Measurements from ENCODE around the gene UPK3A.

DNA sequence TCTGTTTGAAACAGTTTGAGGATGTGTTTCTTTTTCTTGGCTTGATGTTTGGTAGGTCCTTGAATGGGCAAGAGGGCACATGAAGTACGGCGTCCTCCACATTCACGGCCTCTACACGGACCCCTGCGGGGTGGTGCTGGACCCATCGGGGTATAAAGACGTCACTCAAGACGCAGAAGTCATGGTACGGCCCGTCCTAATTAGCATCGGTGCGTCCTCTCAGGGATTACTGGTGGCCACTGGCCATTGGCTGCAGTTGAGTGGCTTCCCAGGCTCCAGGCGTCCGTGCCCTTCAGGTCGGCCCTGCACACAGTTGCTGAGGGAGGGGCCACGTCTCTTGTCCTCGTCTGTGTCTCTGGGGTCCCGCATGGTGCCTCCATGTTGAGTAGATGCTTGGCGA is 45.8 kb downstream of the UPK3A start:
- no peak for TF ChIP-seq POLR2A (IDR thresholded peaks at IDR 0.05; ENCODE audit: insufficient read depth in 1 of 2, low read depth in 2 of 2, low read length in 2 of 2)
- TF ChIP-seq, protein P1, sequence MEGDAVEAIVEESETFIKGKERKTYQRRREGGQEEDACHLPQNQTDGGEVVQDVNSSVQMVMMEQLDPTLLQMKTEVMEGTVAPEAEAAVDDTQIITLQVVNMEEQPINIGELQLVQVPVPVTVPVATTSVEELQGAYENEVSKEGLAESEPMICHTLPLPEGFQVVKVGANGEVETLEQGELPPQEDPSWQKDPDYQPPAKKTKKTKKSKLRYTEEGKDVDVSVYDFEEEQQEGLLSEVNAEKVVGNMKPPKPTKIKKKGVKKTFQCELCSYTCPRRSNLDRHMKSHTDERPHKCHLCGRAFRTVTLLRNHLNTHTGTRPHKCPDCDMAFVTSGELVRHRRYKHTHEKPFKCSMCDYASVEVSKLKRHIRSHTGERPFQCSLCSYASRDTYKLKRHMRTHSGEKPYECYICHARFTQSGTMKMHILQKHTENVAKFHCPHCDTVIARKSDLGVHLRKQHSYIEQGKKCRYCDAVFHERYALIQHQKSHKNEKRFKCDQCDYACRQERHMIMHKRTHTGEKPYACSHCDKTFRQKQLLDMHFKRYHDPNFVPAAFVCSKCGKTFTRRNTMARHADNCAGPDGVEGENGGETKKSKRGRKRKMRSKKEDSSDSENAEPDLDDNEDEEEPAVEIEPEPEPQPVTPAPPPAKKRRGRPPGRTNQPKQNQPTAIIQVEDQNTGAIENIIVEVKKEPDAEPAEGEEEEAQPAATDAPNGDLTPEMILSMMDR (CRISPR knock-in tag; IDR thresholded peaks at IDR 0.05), result no peak
- no peak for TF ChIP-seq NFYB (CRISPR knock-in tag; IDR thresholded peaks at IDR 0.05)
- no peak for TF ChIP-seq FOXJ3 (CRISPR knock-in tag; IDR thresholded peaks at IDR 0.05; ENCODE audit: borderline replicate concordance)
- TF ChIP-seq, protein P2, sequence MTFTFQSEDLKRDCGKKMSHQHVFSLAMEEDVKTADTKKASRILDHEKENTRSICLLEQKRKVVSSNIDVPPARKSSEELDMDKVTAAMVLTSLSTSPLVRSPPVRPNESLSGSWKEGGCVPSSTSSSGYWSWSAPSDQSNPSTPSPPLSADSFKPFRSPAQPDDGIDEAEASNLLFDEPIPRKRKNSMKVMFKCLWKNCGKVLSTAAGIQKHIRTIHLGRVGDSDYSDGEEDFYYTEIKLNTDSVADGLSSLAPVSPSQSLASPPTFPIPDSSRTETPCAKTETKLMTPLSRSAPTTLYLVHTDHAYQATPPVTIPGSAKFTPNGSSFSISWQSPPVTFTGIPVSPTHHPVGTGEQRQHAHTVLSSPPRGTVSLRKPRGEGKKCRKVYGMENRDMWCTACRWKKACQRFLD (CRISPR knock-in tag; IDR thresholded peaks at IDR 0.05; ENCODE audit: borderline replicate concordance), result no peak
- TF ChIP-seq TAF1 (CRISPR knock-in tag; IDR thresholded peaks at IDR 0.05), result no peak
- TF ChIP-seq ZSCAN29 (CRISPR knock-in tag; conservative IDR thresholded peaks at IDR 0.05), result no peak
- no peak for TF ChIP-seq ARNT (IDR thresholded peaks at IDR 0.05)
- TF ChIP-seq, protein P3, sequence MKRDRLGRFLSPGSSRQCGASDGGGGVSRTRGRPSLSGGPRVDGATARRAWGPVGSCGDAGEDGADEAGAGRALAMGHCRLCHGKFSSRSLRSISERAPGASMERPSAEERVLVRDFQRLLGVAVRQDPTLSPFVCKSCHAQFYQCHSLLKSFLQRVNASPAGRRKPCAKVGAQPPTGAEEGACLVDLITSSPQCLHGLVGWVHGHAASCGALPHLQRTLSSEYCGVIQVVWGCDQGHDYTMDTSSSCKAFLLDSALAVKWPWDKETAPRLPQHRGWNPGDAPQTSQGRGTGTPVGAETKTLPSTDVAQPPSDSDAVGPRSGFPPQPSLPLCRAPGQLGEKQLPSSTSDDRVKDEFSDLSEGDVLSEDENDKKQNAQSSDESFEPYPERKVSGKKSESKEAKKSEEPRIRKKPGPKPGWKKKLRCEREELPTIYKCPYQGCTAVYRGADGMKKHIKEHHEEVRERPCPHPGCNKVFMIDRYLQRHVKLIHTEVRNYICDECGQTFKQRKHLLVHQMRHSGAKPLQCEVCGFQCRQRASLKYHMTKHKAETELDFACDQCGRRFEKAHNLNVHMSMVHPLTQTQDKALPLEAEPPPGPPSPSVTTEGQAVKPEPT (CRISPR knock-in tag; IDR thresholded peaks at IDR 0.05; ENCODE audit: low read depth), result no peak
- TF ChIP-seq ZNF563 (CRISPR knock-in tag; IDR thresholded peaks at IDR 0.05), result no peak
- TF ChIP-seq MYC (CRISPR knock-in tag; IDR thresholded peaks at IDR 0.05; ENCODE audit: borderline replicate concordance), result no peak
- TF ChIP-seq KDM4B (CRISPR knock-in tag; IDR thresholded peaks at IDR 0.05), result no peak
- no peak for TF ChIP-seq ZC3H4 (CRISPR knock-in tag; IDR thresholded peaks at IDR 0.05; ENCODE audit: borderline replicate concordance)
- TF ChIP-seq PHF20 (CRISPR knock-in tag; IDR thresholded peaks at IDR 0.05), result no peak
